WERI-Rb-1 (cell line): ENCODE results near the gene ZNF629.

Experiments
- DNase-seq: peaks from one replicate; pipeline ENCODE4 v3.0.0-alpha.2; 2020
- H3K27ac ChIP-seq: fragments of 250-450 bp; sonication (Bioruptor Pico); 2 replicates; pipeline ENCODE4 v1.5.1; 2020; ENCODE audit warnings: mild to moderate bottlenecking, moderate library complexity
- H3K27me3 ChIP-seq: fragments of 250-450 bp; sonication (Bioruptor Pico); 2 replicates; pipeline ENCODE4 v1.5.1; 2021; ENCODE audit warnings: mild to moderate bottlenecking, low read depth, moderate library complexity; ENCODE audit not compliant: insufficient read depth, severe bottlenecking
- H3K36me3 ChIP-seq: fragments of 250-450 bp; sonication (Bioruptor Pico); 2 replicates; pipeline ENCODE4 v1.5.1; 2020; ENCODE audit warnings: mild to moderate bottlenecking, moderate library complexity
- H3K4me3 ChIP-seq: 2 replicates; pipeline ENCODE4 v1.5.1; 2011; ENCODE audit warnings: low read depth, mild to moderate bottlenecking, control low read depth, low read length
- H3K9me3 ChIP-seq: fragments of 250-450 bp; sonication (Bioruptor Pico); 2 replicates; pipeline ENCODE4 v1.5.1; 2021; ENCODE audit warnings: mild to moderate bottlenecking, moderate library complexity; ENCODE audit not compliant: severe bottlenecking
- TF ChIP-seq, protein P1 (sequence below): IDR thresholded peaks from 2 replicates; pipeline ENCODE4 v1.5.1; 2011; ENCODE audit warnings: low read depth, mild to moderate bottlenecking, control low read depth, inconsistent platforms, low read length

Gene ZNF629

GRCh38 chr16:30745082-30745481, 41.9 kb downstream of the ZNF629 start:
- TF ChIP-seq, protein P1, sequence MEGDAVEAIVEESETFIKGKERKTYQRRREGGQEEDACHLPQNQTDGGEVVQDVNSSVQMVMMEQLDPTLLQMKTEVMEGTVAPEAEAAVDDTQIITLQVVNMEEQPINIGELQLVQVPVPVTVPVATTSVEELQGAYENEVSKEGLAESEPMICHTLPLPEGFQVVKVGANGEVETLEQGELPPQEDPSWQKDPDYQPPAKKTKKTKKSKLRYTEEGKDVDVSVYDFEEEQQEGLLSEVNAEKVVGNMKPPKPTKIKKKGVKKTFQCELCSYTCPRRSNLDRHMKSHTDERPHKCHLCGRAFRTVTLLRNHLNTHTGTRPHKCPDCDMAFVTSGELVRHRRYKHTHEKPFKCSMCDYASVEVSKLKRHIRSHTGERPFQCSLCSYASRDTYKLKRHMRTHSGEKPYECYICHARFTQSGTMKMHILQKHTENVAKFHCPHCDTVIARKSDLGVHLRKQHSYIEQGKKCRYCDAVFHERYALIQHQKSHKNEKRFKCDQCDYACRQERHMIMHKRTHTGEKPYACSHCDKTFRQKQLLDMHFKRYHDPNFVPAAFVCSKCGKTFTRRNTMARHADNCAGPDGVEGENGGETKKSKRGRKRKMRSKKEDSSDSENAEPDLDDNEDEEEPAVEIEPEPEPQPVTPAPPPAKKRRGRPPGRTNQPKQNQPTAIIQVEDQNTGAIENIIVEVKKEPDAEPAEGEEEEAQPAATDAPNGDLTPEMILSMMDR, result no peak

GRCh38 chr16:30744183-30744582, 42.8 kb downstream of the ZNF629 start:
- peaks cover 50% of the 10 kb centered on the region for H3K36me3 ChIP-seq
- TF ChIP-seq, protein P1, result no peak
- H3K4me3 ChIP-seq, result no peak overlapping the region
- no peaks in the 10 kb centered on the region for H3K9me3 ChIP-seq
- DNase-seq, result no peak
- no peak overlapping the region for H3K27ac ChIP-seq
- H3K27me3 ChIP-seq, result no peaks in the 10 kb centered on the region

More at GRCh38 chr16:30745082-30745481, 41.9 kb downstream of the ZNF629 start:
- DNase-seq, result no peak
- no peak overlapping the region for H3K27ac ChIP-seq
- H3K36me3 ChIP-seq, result peaks cover 50% of the 10 kb centered on the region
- no peaks in the 10 kb centered on the region for H3K9me3 ChIP-seq
- no peak overlapping the region for H3K4me3 ChIP-seq
- H3K27me3 ChIP-seq, result no peaks in the 10 kb centered on the region

- no peaks in the 10 kb centered on the region for H3K9me3 ChIP-seq
- peaks cover 55% of the 10 kb centered on the region for H3K36me3 ChIP-seq
- no peak overlapping the region for H3K4me3 ChIP-seq
- no peaks in the 10 kb centered on the region for H3K27me3 ChIP-seq
- TF ChIP-seq, protein P1, result no peak
- no peak for DNase-seq
- no peak overlapping the region for H3K27ac ChIP-seq
Measured at GRCh38 chr16:30743716-30744115, 43.3 kb downstream of the ZNF629 start.

DNA sequence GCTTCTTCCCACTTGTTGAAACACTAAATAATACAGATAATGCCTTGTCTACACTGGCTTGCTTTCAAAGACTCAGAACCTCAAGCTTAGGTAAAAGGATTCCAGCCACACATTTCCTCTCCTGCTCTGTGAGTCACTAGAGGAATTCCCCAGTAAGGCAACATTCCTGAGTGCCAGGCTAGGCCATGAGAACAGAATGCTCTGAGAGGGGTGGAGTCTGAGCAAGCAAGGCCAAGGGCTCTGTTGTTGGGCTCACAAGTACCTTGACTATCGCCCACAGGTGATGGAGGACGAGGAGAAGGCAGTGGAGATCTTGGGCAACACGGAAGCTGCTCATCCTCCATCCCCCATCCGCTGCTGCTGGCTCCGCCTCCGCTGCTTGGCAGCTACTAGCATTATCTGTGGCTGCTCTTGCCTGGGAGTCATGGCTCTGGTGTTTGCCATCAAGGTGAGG, 45.5 kb downstream of the ZNF629 start:
- TF ChIP-seq, protein P1, result no peak
- no peak overlapping the region for H3K4me3 ChIP-seq
- H3K36me3 ChIP-seq, result peaks cover 77% of the 10 kb centered on the region
- H3K27ac ChIP-seq, result no peak overlapping the region
- no peak for DNase-seq
- H3K9me3 ChIP-seq, result no peaks in the 10 kb centered on the region
- H3K27me3 ChIP-seq, result no peaks in the 10 kb centered on the region

DNA sequence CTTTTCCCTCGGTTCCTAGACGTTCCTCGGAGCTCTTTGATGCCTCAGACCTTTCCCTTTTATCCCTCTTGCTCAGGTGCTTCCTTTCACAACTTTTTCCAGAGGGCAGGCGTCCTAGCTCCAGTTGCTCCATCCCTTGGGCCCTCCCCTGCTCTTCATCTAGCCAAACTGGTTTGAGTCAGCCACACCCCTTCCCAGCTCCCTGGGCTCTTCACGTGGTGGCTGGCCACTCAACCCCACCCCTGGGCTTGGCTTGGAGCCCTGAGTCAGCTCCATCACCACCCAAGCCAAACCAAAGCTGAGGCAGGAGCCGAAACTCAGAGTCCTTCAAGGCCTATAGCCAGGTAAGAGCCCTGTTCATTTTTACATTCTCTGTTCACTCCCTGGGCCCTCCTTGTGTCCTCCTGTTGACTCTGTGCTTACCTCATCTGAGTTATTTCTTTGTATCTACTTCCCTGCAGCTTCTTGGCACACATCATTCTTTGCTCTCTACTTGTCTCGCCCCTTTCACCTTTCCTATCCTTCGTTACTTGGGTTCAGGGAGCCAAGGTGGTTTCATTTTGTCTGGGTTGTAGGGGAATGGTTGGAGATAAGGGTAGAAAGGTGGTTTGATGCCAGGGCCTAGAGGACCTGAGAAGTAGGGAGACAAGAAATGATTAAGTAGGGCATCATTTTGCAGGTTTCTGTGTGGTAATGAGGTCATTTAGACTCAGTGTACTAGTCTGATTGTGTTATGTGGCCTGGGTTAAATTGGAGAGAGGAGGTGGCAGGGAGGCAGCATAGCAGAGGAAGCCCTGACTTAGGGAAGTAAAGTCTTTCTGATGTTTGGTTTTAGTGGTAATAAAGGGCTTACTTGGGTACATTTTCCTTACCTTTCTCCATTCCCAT, 46.4 kb downstream of the ZNF629 start:
- DNase-seq, result no peak
- TF ChIP-seq, protein P1, result no peak
- Histone ChIP-seq H3K4me3 (no peak overlapping the region), H3K9me3 (no peaks in the 10 kb centered on the region), H3K27me3 (no peaks in the 10 kb centered on the region), H3K27ac (no peak overlapping the region), H3K36me3 (peaks cover 84% of the 10 kb centered on the region)
